Pancreas (tissue), 10 donors: ENCODE results near the gene HSD11B1L. TPM values are rescaled to one million over a fixed set of nuclear protein-coding genes. Genes with fewer than 3 reads are reported as not detected.

Experiments
- ATAC-seq, 4 donors: fragments of 200-7000 bp; cut with Tn5 transposase; one replicate each; pipeline versions ENCODE4 v1.8.0 to v1.9.1; 2020; ENCODE audit warnings: mild to moderate bottlenecking in 4 of 4, moderate library complexity in 4 of 4
- DNase-seq, 6 donors: peaks; one replicate each; pipeline ENCODE4 v3.0.0-alpha.2; 2020
- FAIRE-seq: peaks from 2 replicates; lab custom pipeline; 2012; peaks lifted over from hg19 to GRCh38; lab: Jason Lieb, UNC
- H3K27ac ChIP-seq, 4 donors: fragments of 200-600 bp; sonication (generic); 1 replicate in 3 of 4; 2 replicates in 1 of 4; pipeline versions ENCODE4 v1.5.0 to v1.8.0; 2020
- H3K27me3 ChIP-seq, 4 donors: fragments of 200-600 bp; one replicate each; pipeline ENCODE4 v1.8.0; 2021
- H3K36me3 ChIP-seq, 3 donors: fragments of 200-600 bp; sonication (generic) in 1 of 3; one replicate each; pipeline versions ENCODE4 v1.5.0 to v1.8.0; 2020 to 2021
- H3K4me1 ChIP-seq, 3 donors: fragments of 200-600 bp; one replicate each; pipeline ENCODE4 v1.8.0; 2021
- H3K4me3 ChIP-seq, 4 donors: fragments of 200-600 bp; sonication (generic) in 2 of 4; one replicate each; pipeline versions ENCODE4 v1.5.0 to v1.8.0; 2020 to 2021
- H3K9me3 ChIP-seq, 4 donors: fragments of 200-600 bp; one replicate each; pipeline ENCODE4 v1.8.0; 2021
- WGBS, 2 donors: extraction: QIAGEN DNeasy Blood & Tissue Kit; methylation state at CpG; one replicate each; pipeline ENCODE4 v1.1.7; 2013; 5-methylcytosine and 5-hydroxymethylcytosine counted together
- intact Hi-C, 3 donors: fragments of 100-400 bp; cut with DNase I; formaldehyde crosslinking; loops; one replicate each; pipeline versions ENCODE4 v1.11.1 to v1.14.2; 2022
- polyA plus RNA-seq, 2 donors: library from polyadenylated mRNA; stranded (reverse); fragments of 200-250 nt; gene quantifications; one replicate each; pipeline ENCODE4 v1.2.3, GENCODE V29; 2013
- total RNA-seq, 6 donors: library from RNA; stranded (reverse); fragmentation: NEBNext Ultra II Directional in 4 of 6; extraction: Animal tissue kit (Norgen Biotek cat#: 25700) in 4 of 6; gene quantifications; one replicate each; pipeline versions ENCODE4 v1.2.1 to v1.2.4, GENCODE V29; 2021 to 2023
- TF ChIP-seq, protein P1 (sequence below), 4 donors: fragments of 200-600 bp; sonication (generic) in 3 of 4; IDR thresholded peaks; one replicate each; pipeline versions ENCODE4 v1.5.0 to v1.8.0; 2021; ENCODE audit warnings: antibody characterized with exemption in 4 of 4
- donor health status: healthy with polysubstance abuse.
- donor health status: DM: no; HTN: no; CAD: no; lungs with moderate emphysema.
- donor health status: DM: no; HTN: no; CAD: no.
- donor health status: control.
- donor health status: control.
- donor health status: Bipolar disorder and iron deficiency.
- donor health status: DM: yes; HTN: yes; CAD: no.
- donor health status: DM: no; HTN: no; CAD: no.
- donor health status: DM: no; HTN: no; CAD: no.
- donor health status: DM: yes; HTN: yes; CAD: no.

The HSD11B1L gene, protein sequence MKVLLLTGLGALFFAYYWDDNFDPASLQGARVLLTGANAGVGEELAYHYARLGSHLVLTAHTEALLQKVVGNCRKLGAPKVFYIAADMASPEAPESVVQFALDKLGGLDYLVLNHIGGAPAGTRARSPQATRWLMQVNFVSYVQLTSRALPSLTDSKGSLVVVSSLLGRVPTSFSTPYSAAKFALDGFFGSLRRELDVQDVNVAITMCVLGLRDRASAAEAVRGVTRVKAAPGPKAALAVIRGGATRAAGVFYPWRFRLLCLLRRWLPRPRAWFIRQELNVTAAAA
- 1 to 10 TPM; 2.1 to 5.5 (median 3.5) TPM for total RNA-seq
- polyA plus RNA-seq = 10 to 100 TPM; 12.9 to 16.9 TPM

DNA sequence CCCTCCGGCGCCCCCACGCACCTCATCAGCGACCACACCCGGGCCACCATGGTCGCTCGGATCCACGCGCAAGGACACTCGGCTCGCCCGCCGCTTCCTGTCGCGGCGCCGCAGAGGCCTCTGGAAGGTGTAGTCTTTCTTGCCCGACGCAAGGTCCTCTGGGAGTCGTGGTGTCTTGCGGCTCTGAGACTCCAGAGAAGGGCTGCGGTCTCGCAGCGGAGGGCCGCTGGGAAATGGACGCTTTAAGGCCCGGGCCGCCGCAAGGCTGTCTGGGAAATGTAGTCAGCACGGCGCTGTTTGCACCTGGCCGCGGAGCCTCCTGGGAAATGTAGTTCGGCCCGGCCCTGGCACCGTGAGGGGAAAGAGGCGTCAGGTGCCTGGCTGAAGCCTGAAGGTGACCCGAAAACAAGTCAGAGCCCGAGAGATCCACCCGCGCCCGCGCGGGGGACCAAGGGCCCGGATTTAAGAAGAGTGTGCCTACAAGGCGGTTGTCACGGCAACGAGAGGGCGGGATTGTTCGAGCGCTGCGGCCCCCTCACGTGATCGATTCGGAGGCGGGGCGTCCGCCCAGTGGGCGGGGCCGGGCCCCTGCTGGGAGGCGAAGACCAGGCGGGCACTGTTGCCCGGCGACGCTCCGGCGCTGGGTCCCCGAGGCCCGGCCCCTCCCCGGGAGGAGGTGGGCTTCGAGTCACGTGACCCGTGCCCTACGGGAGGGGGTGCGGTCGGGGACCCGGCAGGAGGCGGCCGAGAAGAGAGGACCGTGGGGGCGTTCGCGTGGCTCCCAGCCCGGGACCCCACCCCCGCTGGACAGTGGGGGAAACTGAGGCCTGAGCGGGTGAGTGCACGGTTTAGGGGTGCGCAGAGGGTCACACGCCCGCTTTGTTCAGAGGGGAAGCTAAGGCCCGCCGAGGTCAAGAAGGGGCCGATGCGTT, at the start of gene HSD11B1L, which contains the start of gene MICOS13:
TSS of gene HSD11B1L (plus strand) at position 591 of the 932 bp plus-strand sequence. CDS start 3,806 bp downstream, outside the sequence.
TSS of gene MICOS13 (minus strand) at position 80 of the 932 bp plus-strand sequence. CDS start at position 50, 30 bp downstream.
- Histone ChIP-seq H3K36me3 (no peaks in the 10 kb centered on the region), H3K27me3 (no peaks in the 10 kb centered on the region), H3K4me1 (no peaks in the 10 kb centered on the region), H3K27ac (peak within 1 kb of the TSS; percentile 77 to 89 (median 88)), H3K4me3 (peak within 1 kb of the TSS; percentile 46 to 93 (median 84)), H3K9me3 (no peaks in the 10 kb centered on the region)
- DNase-seq = peak; percentile 99
- FAIRE-seq = peak; percentile 95
- TF ChIP-seq, protein P1, sequence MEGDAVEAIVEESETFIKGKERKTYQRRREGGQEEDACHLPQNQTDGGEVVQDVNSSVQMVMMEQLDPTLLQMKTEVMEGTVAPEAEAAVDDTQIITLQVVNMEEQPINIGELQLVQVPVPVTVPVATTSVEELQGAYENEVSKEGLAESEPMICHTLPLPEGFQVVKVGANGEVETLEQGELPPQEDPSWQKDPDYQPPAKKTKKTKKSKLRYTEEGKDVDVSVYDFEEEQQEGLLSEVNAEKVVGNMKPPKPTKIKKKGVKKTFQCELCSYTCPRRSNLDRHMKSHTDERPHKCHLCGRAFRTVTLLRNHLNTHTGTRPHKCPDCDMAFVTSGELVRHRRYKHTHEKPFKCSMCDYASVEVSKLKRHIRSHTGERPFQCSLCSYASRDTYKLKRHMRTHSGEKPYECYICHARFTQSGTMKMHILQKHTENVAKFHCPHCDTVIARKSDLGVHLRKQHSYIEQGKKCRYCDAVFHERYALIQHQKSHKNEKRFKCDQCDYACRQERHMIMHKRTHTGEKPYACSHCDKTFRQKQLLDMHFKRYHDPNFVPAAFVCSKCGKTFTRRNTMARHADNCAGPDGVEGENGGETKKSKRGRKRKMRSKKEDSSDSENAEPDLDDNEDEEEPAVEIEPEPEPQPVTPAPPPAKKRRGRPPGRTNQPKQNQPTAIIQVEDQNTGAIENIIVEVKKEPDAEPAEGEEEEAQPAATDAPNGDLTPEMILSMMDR (IDR thresholded peaks at IDR 0.05) = no peak
- 1% methylated on average over 81 to 94 of the region's 94 CpGs for WGBS, 2 donors
- ATAC-seq = peak; percentile 93 to 96 (median 94)
- intact Hi-C loops = no loop called here

DNA sequence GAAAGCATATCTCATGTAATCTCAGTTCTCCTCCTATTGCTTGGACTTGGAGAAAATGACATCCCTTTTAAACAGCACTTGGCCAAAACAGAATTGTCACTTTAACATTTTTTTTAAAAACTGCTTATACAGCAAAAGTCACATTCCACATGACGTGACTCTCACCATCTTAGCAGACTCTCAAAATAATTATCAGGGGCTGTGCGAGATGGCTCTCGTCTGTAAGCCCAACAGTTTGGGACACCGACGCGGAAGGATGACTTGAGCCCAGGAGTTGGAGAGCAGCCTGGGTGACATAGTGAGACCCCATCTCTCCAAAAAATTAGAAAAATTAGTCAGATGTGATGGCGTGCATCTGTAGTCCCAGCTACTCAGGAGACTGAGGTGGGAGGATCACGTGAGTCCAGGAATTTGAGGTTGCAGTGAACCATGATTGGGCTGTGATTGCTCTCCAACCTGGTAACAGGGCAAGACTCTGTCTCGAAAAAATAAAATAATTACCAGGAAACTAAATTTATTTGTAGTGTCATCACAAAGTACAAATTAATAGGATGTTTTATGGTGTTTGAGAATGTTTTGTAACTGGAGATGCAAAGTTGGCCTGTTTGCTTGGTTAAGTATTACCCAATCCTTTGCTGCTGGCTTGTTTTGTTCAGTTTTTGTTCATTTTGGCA, 49.1 kb upstream of the HSD11B1L start:
- FAIRE-seq (no peak), DNase-seq (no peak), ATAC-seq (peak in 1 of 4 donors; percentile 15)
- peaks cover 6 to 24% (median 20%) of the 10 kb centered on the region in 3 donors for H3K4me1 ChIP-seq
- H3K27ac ChIP-seq = no peak overlapping the region
- H3K36me3 ChIP-seq = peaks cover 0 to 17% (median 4%) of the 10 kb centered on the region in 3 donors
- H3K27me3 ChIP-seq = no peaks in the 10 kb centered on the region
- TF ChIP-seq, protein P1 (IDR thresholded peaks at IDR 0.05) = no peak
- intact Hi-C loops = no loop called here
- H3K4me3 ChIP-seq = no peak overlapping the region
- WGBS, 2 donors = 76 to 77% methylated on average over 9 of the region's 9 CpGs
- H3K9me3 ChIP-seq = no peaks in the 10 kb centered on the region

DNA sequence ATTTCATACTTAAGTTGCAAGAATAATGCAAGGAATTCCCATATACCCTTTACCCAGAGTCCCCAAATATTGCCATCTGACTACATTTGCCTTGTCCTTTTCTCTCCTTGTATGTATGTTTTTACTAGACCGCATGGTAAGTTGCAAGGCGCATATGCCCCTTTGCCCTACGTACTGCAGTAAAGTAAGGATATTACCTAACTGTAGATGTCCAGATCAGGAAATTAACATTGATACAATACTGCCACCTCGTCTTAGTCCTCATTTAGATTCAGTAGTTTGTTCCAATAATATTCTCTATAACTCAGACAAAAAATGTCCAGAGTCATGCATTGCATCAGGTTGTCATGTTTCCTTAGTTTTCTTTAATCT, 48.6 kb upstream of the HSD11B1L start:
- Histone ChIP-seq H3K4me1 (peaks cover 6 to 24% (median 20%) of the 10 kb centered on the region in 3 donors), H3K27me3 (no peaks in the 10 kb centered on the region), H3K9me3 (no peaks in the 10 kb centered on the region), H3K36me3 (peaks cover 0 to 12% (median 4%) of the 10 kb centered on the region in 3 donors), H3K27ac (no peak overlapping the region), H3K4me3 (no peak overlapping the region)
- peak in 1 of 4 donors; percentile 7 for ATAC-seq
- TF ChIP-seq, protein P1 (IDR thresholded peaks at IDR 0.05) = no peak
- WGBS, 2 donors = 78 to 80% methylated on average over 4 of the region's 4 CpGs
- FAIRE-seq = no peak
- intact Hi-C loops = no loop called here
- DNase-seq = no peak

DNA sequence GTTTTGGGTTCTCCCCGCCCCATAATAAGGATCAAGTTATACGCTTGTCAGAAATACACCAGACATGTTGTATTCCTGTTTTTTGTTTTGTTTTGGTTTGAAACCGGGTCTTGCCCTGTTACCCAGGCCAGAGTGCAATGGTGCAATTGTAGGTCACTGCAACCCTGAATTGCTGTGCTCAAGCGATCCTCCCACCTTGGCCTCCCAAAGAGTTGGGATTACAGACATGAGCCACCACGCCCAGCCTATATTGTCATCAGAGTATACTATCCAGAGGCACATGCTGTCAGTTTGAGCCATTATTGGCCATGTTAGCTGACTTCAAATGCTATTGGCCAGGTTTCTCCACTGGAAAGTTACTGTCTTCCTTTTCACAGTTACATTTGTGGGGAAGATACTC, 48.2 kb upstream of the HSD11B1L start:
- Histone ChIP-seq H3K36me3 (peaks cover 0 to 8% (median under 1%) of the 10 kb centered on the region in 3 donors), H3K9me3 (no peaks in the 10 kb centered on the region), H3K27me3 (no peaks in the 10 kb centered on the region), H3K4me1 (peaks cover 6 to 24% (median 20%) of the 10 kb centered on the region in 3 donors), H3K4me3 (no peak overlapping the region), H3K27ac (no peak overlapping the region)
- DNase-seq (peak in 1 of 6 donors; percentile 2), FAIRE-seq (no peak), ATAC-seq (no peak)
- TF ChIP-seq, protein P1 (IDR thresholded peaks at IDR 0.05) = no peak
- 90 to 91% methylated on average over 5 of the region's 5 CpGs for WGBS, 2 donors
- intact Hi-C loops = no loop called here
